GM21576 (cell line): ENCODE measurements around the gene CREB1.
A peak's percentile ranks its signal among the peaks of the same experiment; 100 is the strongest.

Source experiments
- ATAC-seq: cut with Tn5 transposase; IDR thresholded peaks from one replicate; pipeline ENCODE4 v1.9.1; 2021; ENCODE audit warnings: mild to moderate bottlenecking, moderate library complexity; ENCODE audit not compliant: unreplicated experiment

The CREB1 gene

DNA sequence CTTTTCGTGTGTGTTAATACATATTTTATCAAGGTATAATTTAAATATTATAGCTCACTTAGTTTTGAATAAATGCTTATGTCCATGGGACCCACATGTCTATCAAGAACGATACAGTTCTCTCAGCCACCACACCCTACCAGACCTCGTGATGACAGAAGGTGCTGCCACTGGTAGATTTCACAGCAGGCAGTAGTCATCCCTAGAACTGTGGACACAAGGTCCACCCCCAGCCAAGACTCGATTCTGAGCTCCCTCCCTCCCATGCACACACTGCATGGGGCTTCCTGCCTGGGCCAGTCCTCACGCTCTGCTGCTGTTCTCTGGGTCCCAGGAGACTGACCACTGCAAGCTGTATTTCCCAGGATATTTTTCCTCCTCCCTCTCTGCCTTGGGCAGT is 26.5 kb upstream of the CREB1 start:
- peak; percentile 58 for ATAC-seq

DNA sequence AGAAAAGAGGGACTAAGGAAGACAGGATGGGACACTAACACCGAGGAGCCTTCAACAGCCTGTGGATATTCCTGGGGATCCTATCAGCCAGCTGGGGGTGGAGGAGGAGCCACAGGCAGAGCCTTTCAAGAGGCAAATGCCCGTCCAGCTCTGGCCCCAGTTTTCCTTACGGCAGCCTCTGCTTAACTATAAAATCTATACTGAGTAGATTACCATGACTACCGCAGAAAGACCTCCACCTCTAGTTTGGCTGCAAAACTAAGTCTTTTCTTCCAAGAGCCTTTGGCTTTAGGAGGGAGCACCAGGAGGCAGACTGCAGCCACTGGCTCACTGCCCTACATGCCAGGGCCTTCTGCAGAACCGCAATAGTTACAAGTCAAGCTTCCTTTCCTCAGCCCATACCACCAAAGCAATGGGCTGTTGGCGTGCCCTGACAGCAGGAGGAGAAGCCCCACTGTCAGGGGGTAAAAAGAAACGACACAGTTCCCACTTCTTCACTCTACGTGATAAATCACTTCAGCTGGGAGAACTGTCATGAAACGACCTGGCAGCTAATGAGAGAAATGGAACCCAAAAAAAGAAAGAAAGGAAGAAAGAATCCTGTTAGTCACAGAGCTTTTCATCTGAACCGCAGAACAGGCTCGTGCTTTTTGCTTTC is 25.1 kb upstream of the CREB1 start:
- ATAC-seq, result no peak

DNA sequence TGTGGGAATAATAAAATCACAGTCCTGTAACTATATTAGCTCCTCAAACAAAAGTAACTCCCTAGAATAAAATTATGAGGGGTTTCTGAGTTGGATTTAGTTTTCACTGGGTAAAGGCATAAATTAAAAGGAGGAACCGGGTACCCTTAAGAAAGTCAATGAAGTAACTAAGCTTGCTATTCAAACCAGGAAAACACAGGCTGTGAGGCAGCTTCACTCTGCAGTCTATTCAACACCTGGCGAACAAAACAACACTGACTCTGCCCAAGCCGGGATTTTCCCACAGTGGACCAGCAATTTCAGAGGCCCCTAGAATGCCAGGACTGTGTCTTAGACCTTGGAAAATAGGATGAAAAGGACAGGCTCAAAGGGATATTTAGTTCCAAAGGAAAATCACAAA is 24.6 kb upstream of the CREB1 start:
- ATAC-seq, result peak; percentile 36

DNA sequence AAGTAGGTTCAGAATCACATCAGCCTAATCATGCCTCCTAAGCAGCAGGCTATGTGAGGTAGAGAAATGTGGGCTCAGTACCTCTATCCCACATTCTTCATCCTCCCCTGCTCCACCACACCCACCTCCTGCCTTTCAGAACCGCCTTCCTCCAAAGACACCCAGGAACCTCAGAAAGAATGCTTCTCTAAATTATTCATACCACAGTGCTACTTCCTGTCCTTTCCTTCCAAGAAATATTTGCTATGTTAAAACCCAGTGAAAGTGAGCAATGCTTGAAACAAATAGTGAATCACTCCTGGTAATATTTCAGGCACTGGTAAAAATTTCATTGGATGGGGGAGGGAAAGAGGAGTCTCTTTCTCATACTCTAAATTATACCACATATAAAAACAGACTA is 24.0 kb upstream of the CREB1 start:
- no peak for ATAC-seq

DNA sequence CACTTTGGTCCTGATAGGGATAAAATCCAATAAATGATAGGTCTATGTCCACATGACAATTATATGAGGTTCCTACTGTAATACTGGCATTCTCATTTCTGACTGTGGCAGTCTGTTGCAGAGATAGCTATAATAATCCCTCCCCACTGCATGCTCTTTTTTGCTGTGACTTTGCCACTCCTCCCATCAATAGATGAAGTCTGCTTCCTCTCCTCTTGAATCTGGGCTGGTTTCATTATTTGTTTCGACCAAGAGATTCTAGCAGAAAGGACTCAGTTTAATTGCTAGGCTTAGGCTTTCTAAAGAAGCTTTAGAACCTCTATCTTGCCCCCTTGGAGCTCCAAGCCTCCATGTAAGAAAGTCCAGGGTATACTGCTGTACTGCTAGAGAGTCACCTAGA is 23.3 kb upstream of the CREB1 start:
- ATAC-seq, result no peak

DNA sequence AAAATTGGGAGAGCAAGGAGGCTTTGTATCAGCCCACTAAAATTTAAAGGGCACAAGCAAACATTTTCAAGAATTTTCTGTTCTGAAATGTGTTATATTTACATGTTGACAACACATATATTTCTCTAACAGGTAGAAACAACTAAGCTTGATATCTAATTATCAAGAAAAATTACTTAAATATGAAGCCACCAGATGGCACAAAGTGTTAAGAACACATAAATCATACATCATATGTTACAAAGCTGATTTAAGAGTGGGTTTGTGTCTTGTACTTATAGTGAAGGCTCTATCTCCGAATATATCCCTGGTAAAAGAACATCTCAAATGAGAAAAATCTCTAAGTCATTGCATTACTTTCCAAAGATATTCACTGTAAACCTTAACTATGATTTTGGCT is 19.6 kb upstream of the CREB1 start:
- no peak for ATAC-seq

DNA sequence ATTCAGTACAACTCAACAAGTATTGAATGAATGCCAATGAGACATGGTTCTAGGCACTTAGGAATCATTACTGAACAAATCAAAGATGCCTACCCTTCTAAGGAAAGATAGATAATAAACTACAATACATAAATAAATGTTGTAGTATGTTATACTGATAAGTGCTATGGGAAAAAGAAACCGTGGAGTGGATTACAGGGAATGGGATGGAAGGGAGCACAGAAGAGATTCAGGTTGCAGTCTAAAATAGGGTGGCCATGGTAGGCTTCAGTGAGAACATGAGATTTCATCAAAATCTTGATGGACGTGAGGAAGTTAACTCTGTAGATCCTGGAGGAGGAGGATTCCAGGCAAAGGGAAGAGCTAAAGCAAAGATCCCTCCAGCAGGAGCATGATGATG is 17.9 kb upstream of the CREB1 start:
- no peak for ATAC-seq

DNA sequence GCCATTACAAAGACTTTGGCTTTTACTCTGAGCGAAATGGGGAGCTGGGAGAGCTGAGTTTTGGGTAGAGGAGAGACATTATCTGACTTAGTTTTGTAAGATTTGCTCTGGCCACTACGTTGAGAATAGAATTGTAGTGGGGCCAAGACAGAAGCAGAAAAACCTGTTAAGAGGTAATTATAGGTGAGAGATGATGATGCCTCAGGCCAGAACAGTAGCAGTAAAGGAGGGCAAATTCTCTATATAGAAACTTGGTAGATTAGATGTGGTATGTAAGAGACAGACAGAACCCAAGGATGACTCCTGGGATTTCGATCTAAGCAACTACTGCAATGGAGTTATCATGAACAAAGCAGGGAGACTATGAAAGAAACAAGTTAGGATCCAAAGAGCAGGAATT is 17.4 kb upstream of the CREB1 start:
- no peak for ATAC-seq

DNA sequence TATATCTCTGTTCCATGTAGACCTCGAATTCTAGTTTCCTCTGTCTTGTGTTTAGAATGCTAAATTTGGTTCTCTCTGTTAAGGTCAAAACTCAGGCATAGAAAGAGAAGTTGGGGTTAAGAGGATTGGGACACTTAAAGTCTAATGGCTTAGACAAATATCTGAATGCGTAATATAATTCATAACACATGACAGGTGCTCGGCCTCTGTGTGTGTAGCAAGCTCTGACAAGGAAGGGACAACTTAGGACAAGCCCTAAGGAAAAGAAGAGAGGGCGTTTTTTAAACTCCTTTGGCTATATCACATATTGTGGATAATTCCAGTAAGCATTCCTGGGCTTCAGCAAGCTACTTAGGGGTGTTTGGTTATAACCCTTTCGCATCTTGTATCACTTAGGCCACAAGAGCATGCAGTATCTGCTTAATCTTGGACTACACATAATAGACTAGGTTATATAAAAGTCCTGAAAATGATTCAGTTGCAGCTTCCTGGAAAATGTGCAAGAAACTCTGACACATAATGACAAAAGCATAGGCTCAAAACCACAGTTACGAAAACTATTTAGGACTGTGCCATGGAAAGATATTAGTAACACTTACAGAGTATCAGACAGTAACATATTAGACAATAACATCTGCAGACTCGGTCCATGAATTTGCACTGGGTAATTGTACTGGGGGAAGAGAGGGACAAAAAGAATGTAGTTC is 16.1 kb upstream of the CREB1 start:
- no peak for ATAC-seq

DNA sequence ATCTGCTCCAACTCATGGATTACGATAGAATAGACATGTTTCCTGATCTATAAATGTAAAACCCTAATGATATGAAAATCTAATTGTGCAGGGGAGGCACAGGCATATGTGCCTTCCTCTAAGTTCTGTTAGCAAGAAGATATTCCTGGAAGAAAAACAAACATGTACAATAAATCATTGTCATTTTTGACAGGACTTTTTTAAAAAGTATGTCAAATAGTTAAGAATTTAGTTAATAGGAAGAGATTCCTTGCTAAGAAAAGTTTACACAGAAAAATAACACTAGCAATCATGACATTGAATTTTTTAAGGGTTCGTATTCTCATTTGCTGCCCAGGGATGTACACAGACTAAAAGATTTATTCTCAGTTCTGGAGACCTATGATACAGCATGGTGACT is 15.3 kb upstream of the CREB1 start:
- no peak for ATAC-seq

DNA sequence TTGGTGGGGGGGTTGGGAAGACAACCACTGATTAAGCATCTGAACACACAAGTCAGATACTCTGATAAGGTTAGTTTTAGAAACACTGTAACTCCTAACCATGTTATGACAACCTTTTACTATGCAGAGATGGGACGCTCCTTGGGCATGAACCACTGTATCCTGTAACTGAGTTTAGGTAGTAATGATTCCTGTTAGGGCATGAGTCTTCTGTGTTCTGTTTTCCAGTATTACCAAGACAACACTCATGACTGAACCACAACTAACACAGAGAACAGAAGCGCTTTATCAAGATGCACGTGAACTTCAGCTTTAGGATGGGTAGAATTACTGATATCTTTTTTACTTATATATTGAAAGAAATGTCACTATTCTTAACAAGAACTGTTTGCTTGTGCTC is 14.1 kb upstream of the CREB1 start:
- ATAC-seq, result no peak

DNA sequence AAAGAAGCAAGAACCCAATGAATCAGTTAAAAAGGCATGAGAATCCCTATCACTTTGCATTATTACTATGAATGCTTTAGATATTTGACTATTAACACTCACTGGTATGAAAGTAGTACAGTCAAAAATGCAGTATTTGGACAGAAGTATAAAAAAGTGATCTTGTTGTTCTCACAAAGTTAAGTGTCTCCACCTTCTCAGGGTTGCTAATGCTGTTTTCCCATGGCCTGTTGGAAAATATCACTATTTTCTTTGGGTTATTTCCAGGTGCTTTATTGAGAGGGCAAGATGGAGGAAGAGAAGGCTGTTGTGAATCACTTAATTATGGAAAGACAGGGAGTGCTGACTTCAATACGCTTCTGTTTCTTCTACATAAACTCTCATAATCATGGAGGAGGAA is 13.6 kb upstream of the CREB1 start:
- no peak for ATAC-seq

DNA sequence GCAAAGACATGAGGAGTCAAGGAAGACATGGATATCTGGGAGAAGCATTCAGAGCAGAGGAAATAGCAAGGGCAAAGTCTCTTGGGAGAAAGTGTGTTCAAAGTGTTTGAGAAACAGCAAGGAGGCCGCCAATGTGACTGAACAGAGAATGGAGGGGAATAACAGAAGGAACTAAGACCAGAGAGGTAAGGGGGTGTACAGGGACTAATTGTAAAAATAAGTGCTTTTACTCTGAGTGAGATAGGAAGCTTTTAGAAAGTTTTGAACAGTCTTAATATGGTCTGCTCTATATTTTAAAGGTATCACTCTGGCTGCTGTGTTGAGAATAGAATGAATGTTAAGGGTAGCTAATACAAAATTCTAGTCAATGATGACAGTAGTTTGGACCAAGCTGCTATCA is 6.8 kb upstream of the CREB1 start:
- no peak for ATAC-seq

DNA sequence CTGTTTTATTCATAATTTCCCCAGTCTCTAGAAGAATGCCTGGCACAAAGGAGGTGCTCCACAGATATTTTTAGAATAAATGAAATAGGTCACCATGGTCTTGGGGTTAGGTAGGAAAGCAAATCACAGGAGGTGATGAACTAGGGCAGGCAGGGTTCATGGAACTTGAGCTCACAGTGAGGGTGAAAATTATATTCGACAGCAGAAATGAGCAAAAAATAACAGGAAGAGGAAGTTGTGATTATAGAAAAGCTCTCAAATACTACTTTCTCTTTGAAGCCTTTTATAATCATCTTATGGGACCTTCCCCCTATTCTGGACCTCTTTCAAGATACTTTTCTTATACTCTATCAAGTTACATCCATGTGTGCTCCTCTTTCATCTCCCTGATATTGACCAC is 4.5 kb upstream of the CREB1 start:
- ATAC-seq, result no peak

DNA sequence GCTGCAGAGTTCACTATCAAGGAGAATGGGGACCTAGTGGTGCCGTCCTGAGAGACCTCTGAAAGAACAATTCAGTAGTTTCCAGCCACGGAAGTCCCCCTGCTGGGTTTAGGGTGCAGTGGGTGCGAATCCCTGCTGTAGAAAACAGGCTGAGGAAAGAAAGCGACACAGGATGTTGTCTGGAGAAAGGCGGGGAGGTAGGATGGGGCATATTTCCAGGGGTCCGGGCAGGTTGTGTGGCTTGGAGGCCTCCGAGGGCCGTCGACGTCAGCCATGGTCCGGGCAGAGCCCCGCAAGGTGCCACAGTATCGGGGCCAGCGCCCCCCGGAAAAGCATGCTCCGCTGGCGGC is 807 bp upstream of the CREB1 start:
- ATAC-seq, result peak; percentile 5

DNA sequence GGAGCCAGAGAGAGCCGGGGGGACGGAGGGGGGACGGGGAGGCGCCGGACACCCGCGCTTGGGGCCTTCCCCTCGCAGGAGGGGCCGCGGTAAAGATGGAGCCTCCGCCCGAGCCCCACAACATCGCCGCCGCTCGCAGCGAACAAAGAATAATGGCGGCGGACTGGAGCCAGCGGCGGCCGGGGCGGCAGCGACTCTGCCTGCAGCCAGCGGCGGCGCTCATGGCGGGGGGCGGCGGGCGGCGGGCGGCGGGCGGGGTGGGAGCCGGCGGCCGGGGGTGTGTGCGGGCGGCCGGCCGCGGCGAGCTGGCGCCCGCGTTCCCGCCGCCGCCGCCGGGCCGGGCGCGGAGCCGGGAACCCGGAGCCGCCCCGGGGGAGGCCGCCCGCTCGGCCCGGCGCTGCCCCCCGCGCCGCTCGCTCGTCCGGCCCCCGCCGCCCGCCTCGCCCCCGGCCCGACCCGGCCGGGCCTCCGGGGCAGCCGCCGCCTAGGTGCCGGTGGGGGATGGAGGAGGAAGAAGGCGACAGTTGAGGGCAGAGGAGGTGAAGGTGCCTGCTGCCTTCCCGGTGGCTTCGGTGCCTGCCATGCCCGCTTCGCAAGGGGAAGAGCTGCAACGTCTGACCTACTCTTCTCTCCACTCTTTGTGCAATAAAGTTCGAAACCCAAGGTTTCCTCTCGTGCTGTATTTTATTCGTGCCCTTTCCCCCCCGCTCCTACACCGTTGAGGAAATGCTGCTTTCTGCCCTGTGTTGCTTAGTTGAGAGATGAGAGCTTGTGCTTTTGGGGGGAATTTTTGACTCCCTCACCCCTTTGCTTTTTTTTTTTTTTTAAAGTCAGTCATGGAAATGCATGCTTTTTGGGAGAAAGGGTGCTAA is 634 bp downstream of the CREB1 start:
- ATAC-seq, result no peak

DNA sequence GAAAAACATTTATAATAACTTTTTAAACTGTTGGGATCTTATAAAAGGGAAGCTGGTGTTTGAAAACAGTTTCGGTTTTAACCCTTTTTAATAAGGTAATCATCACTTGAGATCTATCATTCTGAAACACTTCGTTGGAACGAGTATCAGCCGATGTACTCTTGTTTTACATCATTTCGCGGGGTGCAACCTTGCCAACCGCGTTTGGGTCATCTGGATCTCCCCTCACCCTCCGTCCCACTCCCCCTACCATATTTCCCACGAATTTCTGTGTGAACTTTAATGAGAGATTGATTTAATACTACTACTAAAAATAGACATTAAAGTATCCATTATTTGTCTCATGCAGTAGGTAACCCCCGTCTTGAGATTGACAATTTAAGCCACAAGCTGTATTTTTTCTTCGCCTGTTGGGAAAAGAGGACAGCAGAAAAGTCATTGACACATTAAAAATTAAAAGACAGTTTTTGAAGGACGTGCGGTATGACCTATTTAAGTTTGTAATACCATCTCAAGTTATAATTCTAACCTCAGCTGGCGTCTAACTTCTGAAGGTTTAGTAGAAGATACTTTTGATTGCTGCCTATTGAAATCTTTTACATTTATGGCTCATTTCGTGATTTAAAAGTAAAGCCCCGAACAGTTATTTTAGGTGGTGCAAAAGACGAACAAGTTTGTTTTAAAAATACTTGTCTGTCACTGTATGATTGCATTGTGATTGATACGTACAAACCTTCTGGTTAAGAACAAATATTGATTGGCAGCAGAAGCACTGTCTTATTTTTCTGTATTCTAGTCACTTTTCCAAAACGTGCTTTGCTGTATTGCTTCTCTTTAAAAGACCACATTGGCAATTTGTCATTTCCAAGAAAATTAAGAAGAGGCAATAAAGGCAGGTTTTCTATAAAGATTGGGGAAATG is 1.5 kb downstream of the CREB1 start:
- no peak for ATAC-seq

DNA sequence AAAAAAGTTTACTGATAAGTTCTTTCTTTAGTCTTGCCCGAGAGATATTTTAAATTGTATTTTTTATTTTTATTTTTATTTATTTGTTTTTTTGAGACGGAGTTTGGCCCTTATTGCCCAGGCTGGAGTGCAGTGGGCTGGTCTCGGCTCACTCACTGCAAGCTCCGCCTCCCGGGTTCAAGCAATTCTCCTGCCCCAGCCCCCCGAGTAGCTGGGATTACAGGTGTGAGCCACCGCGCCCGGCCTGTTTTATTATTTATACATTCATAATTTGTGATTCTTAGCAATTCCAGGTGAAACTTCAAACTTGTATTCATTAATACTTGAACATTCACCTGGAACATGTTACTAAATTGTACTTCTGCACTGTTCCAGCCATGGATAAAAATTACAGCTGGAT is 2.9 kb downstream of the CREB1 start:
- ATAC-seq, result no peak

DNA sequence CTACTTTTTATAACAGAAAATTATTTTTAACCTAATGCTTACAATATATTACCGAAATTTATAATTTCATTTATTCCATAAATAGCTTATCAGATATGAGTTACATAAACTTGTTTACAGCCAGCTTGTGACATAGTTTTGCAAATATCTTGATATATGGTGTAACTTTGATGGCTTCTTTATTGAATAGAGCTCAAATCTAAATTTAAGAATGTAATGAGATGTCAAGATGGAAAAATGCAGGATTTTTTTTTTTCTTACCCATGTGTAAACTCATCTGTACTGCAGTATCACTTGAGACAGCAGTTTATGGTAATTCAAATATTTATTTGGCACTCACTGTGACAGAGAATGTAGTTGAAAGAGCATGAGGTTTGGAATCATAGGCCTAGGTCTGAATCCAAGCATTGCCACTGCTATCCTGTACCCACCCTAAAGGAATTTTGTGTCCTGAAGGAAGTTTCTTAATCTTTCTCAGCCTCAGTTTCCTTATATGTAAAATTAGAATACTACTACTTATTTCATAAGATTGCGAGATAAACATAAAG is 3.8 kb downstream of the CREB1 start:
- no peak for ATAC-seq

DNA sequence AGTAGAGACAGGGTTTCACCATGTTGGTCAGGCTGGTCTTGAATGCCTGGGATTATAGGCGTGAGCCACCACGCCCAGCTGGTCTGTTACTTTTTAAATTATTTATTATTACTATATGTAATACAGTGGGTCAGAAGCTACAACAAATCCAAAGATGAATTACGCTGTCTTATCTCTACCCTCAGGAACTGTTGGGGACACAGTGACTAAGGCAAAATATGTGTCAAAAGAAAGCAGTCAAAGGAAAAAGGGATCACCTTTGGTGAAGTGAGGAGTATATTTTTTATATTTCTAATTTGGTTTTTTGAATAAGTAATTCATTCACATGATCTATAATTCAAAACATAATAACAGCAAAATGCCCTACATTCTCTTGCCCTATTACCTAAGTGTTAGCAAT is 4.7 kb downstream of the CREB1 start:
- ATAC-seq, result no peak

DNA sequence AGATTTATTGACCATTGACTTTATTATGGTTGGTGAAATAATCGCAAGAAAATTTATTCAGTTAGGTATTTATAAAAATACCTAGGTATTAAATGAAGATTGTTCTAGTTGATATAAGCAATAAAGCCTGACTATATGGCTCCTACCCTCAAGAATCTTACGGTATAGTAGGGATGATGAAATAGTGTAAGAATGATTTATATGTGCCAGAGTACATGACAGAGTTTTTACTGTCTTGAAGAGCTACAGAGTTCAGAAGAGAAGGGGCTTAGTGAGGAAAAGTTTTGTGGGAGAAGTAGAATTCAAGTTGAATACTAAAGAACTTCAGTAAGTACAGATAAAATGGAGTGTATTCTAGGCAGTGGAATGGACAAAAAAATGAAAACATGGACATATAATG is 9.7 kb downstream of the CREB1 start:
- ATAC-seq, result no peak
